ENCODE measurements around the gene PAMR1. TPM values are rescaled to one million over a fixed set of nuclear protein-coding genes. Genes with fewer than 3 reads are reported as not detected.

PAMR1 gene
- total RNA-seq, 1 experiment from 2014 or later: 0.62 TPM

GRCh38 chr11:35459489-35459888 is 65.9 kb downstream of the PAMR1 start:
- TF ChIP-seq CTCF (conservative IDR thresholded peaks at IDR 0.05; ENCODE audit: low read depth, low read length) (no peak), EZH2 (IDR thresholded peaks at IDR 0.05; ENCODE audit: borderline replicate concordance, low read depth, low read length, poor library complexity, severe bottlenecking) (no peak)
- Histone ChIP-seq H3K36me3 (ENCODE audit: insufficient read depth, low read length, poor library complexity, severe bottlenecking) (no peaks in the 10 kb centered on the region), H3K4me3 (ENCODE audit: low read depth, low read length, poor library complexity, severe bottlenecking) (no peak overlapping the region), H3K27ac (ENCODE audit: low read depth, low read length, poor library complexity, severe bottlenecking) (no peak overlapping the region), H3K27me3 (replicated peaks; ENCODE audit: insufficient read depth, low read depth, low read length, poor library complexity) (peaks cover 78% of the 10 kb centered on the region), H3K9me3 (ENCODE audit: low read depth, low read length, poor library complexity, severe bottlenecking) (no peaks in the 10 kb centered on the region), H3K4me1 (ENCODE audit: insufficient read depth, low read length, poor library complexity, severe bottlenecking) (no peaks in the 10 kb centered on the region)
- POLR2A ChIA-PET (ENCODE audit: low non-redundant PET): no interaction called here
- CTCF ChIA-PET: interaction anchor here (0.6 kb wide), 1 partner anchor 65 kb away, joined by 5 read pairs; no protein-coding TSS in a partner anchor
- intact Hi-C loops (cut with micrococcal nuclease; ENCODE audit: unreplicated experiment): no loop called here
- BruUV-seq (replicated peaks): no TSS peak
- no peak for DNase-seq (ENCODE audit: low spot score)

DNA sequence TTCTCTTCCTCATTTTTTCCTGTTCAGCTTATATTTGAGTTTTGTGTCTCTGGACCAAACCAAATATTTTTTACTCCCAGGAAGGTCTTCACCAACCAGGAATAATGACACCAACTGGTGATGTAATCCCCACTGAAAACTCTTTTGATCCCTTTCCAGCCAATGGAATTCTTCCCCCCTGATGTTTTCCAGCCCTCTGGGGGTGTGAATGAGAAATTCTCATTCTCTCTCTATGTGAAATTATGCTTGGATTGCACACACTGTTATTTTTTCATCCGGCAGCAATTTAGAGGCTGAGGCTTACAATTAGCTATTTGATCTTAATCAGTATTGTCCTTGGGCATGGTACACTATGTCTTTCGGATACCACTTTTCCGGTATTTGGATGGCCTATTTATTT is 66.6 kb downstream of the PAMR1 start:
- no TSS peak for BruUV-seq (replicated peaks)
- CTCF ChIA-PET: no interaction called here
- POLR2A ChIA-PET (ENCODE audit: low non-redundant PET): no interaction called here
- H3K4me3 ChIP-seq (ENCODE audit: low read depth, low read length, poor library complexity, severe bottlenecking): no peak overlapping the region
- no peaks in the 10 kb centered on the region for H3K9me3 ChIP-seq (ENCODE audit: low read depth, low read length, poor library complexity, severe bottlenecking)
- no peaks in the 10 kb centered on the region for H3K36me3 ChIP-seq (ENCODE audit: insufficient read depth, low read length, poor library complexity, severe bottlenecking)
- H3K27me3 ChIP-seq (replicated peaks; ENCODE audit: insufficient read depth, low read depth, low read length, poor library complexity): peaks cover 76% of the 10 kb centered on the region
- DNase-seq (ENCODE audit: low spot score): peak; percentile 46
- TF ChIP-seq EZH2 (IDR thresholded peaks at IDR 0.05; ENCODE audit: borderline replicate concordance, low read depth, low read length, poor library complexity, severe bottlenecking) (no peak), CTCF (conservative IDR thresholded peaks at IDR 0.05; ENCODE audit: low read depth, low read length) (no peak)
- intact Hi-C loops (cut with micrococcal nuclease; ENCODE audit: unreplicated experiment): no loop called here
- H3K4me1 ChIP-seq (ENCODE audit: insufficient read depth, low read length, poor library complexity, severe bottlenecking): no peaks in the 10 kb centered on the region
- no peak overlapping the region for H3K27ac ChIP-seq (ENCODE audit: low read depth, low read length, poor library complexity, severe bottlenecking)

GRCh38 chr11:35454362-35454761 is 71.1 kb downstream of the PAMR1 start:
- CTCF ChIA-PET: no interaction called here
- no peaks in the 10 kb centered on the region for H3K9me3 ChIP-seq (ENCODE audit: low read depth, low read length, poor library complexity, severe bottlenecking)
- no peak for DNase-seq (ENCODE audit: low spot score)
- no peak overlapping the region for H3K4me3 ChIP-seq (ENCODE audit: low read depth, low read length, poor library complexity, severe bottlenecking)
- no peak for TF ChIP-seq CTCF (conservative IDR thresholded peaks at IDR 0.05; ENCODE audit: low read depth, low read length)
- no peak for TF ChIP-seq EZH2 (IDR thresholded peaks at IDR 0.05; ENCODE audit: borderline replicate concordance, low read depth, low read length, poor library complexity, severe bottlenecking)
- intact Hi-C loops (cut with micrococcal nuclease; ENCODE audit: unreplicated experiment): no loop called here
- no peak overlapping the region for H3K27ac ChIP-seq (ENCODE audit: low read depth, low read length, poor library complexity, severe bottlenecking)
- POLR2A ChIA-PET (ENCODE audit: low non-redundant PET): interaction anchor here (0.6 kb wide), 1 partner anchor 428 kb away, joined by 4 read pairs; no protein-coding TSS in a partner anchor
- H3K36me3 ChIP-seq (ENCODE audit: insufficient read depth, low read length, poor library complexity, severe bottlenecking): no peaks in the 10 kb centered on the region
- peaks cover 80% of the 10 kb centered on the region for H3K27me3 ChIP-seq (replicated peaks; ENCODE audit: insufficient read depth, low read depth, low read length, poor library complexity)
- BruUV-seq (replicated peaks): no TSS peak
- H3K4me1 ChIP-seq (ENCODE audit: insufficient read depth, low read length, poor library complexity, severe bottlenecking): no peaks in the 10 kb centered on the region

All from A673 (cell line).